ENCODE measurements around the gene TRIM16. TPM values are rescaled to one million over a fixed set of nuclear protein-coding genes. Genes with fewer than 3 reads are reported as not detected.
"Not testable (repeated sequence)": the region's sequence is repeated elsewhere in the genome, so short reads cannot be mapped to it uniquely, and the experiment has no call there.

Gene TRIM16
- total RNA-seq, 1 experiment from 2014 or later = 10.9 TPM

GRCh38 chr17:15699937-15700336 lies 15.8 kb upstream of the TRIM16 start:
- Histone ChIP-seq H3K36me3 (ENCODE audit: insufficient read depth, low read length) (peaks cover 11% of the 10 kb centered on the region), H3K4me3 (ENCODE audit: low read length) (peak overlapping the region; percentile 71), H3K4me2 (ENCODE audit: low read depth, low read length, poor library complexity, severe bottlenecking) (peak overlapping the region; percentile 73), H2AFZ (ENCODE audit: low read length) (0 out of 2 replicates have a peak overlapping the region, but pooled peaks have one; percentile 56), H3K9ac (ENCODE audit: low read length) (peak overlapping the region; percentile 77)
- H3K9me3 ChIP-seq (ENCODE audit: low read length); H3K27ac ChIP-seq (ENCODE audit: low read length); H3K4me1 ChIP-seq (ENCODE audit: low read length); H4K20me1 ChIP-seq (ENCODE audit: insufficient read depth, low read depth, low read length); H3K79me2 ChIP-seq (ENCODE audit: low read length); H3K9me2 ChIP-seq (replicated peaks; ENCODE audit: insufficient read depth, low read length); H3K27me3 ChIP-seq (ENCODE audit: low read length); DNase-seq: not testable (repeated sequence)

DNA sequence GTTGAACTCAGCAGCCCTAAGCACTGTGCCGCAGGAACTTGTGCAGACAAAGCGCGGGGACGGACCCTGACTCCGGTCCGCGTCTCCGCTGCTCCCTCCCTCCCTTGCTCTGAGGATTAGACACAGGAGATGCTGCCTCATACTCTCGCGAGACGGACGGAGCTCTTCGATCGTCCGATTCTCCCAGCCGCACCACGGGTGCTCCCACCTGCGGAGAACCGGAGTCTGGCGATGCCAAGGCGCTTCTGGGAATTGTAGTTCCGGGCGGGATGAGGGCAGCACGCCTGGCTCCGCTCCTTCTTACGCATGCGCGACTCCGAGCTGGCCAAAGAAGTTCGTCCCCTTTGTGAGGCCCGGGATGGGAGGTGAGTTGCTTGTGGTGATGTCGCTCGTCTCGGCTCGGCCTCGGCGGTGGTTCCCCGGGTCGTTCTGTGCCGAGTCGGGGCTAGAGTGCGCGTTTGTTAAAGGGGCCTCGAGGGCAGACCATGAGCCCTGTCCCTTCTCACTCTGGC lies 15.4 kb upstream of the TRIM16 start, which contains the start of gene ZNF286A:
ZNF286A (plus strand) TSS at position 340 of the 512 bp plus-strand sequence. CDS start 578 bp downstream, outside the sequence.
- H4K20me1 ChIP-seq (ENCODE audit: insufficient read depth, low read depth, low read length) = not testable (repeated sequence)

GRCh38 chr17:15698967-15699366 lies 14.9 kb upstream of the TRIM16 start:
- H3K9me3 ChIP-seq (ENCODE audit: low read length); H4K20me1 ChIP-seq (ENCODE audit: insufficient read depth, low read depth, low read length); DNase-seq; H3K36me3 ChIP-seq (ENCODE audit: insufficient read depth, low read length); H3K27me3 ChIP-seq (ENCODE audit: low read length); H3K27ac ChIP-seq (ENCODE audit: low read length); H3K9me2 ChIP-seq (replicated peaks; ENCODE audit: insufficient read depth, low read length); H3K79me2 ChIP-seq (ENCODE audit: low read length); H3K4me1 ChIP-seq (ENCODE audit: low read length): not testable (repeated sequence)
- H3K4me3 ChIP-seq (ENCODE audit: low read length) = peak overlapping the region; percentile 71
- H3K4me2 ChIP-seq (ENCODE audit: low read depth, low read length, poor library complexity, severe bottlenecking) = peak overlapping the region; percentile 73
- H3K9ac ChIP-seq (ENCODE audit: low read length) = peak overlapping the region; percentile 77
- peak overlapping the region; percentile 50; the same call in 1 of the 2 replicates for H2AFZ ChIP-seq (ENCODE audit: low read length)

More for the DNA sequence above, 15.4 kb upstream of the TRIM16 start, which contains the start of gene ZNF286A:
- not testable (repeated sequence) for H3K36me3 ChIP-seq (ENCODE audit: insufficient read depth, low read length); H3K27ac ChIP-seq (ENCODE audit: low read length); H3K27me3 ChIP-seq (ENCODE audit: low read length); H3K4me1 ChIP-seq (ENCODE audit: low read length); H3K9me3 ChIP-seq (ENCODE audit: low read length); H3K9me2 ChIP-seq (replicated peaks; ENCODE audit: insufficient read depth, low read length); H3K79me2 ChIP-seq (ENCODE audit: low read length)
- H3K4me3 ChIP-seq (ENCODE audit: low read length) = peak within 1 kb of the TSS; percentile 71
- H3K9ac ChIP-seq (ENCODE audit: low read length) = peak within 1 kb of the TSS; percentile 77
- H2AFZ ChIP-seq (ENCODE audit: low read length) = peak within 1 kb of the TSS; percentile 56; the same call in 1 of the 2 replicates
- DNase-seq = peak; percentile 99
- H3K4me2 ChIP-seq (ENCODE audit: low read depth, low read length, poor library complexity, severe bottlenecking) = peak within 1 kb of the TSS; percentile 73

DNA sequence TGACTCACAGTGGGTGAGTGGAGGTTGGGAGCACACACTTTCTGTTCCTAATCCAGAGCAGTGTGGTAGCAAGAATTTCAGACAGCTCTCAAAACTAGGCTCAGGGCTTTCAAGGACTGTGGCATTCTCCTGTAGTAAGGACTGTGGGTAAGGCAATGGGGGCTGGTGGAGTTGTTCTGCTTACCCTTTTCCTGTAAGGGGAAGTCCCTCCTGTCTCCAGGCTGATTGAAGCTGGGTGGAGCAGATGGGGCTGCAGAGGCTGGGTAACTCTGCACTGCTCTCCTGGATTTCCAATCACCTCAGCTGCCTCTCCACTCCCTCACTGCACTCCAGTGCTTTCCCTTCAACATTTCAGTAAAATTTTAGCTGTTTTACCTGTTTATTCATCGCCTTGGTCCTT lies 3.4 kb upstream of the TRIM16 start:
- H3K4me1 ChIP-seq (ENCODE audit: low read length) = peaks cover 11% of the 10 kb centered on the region
- not testable (repeated sequence) for H3K27me3 ChIP-seq (ENCODE audit: low read length); DNase-seq; H3K79me2 ChIP-seq (ENCODE audit: low read length); H3K9me2 ChIP-seq (replicated peaks; ENCODE audit: insufficient read depth, low read length); H3K9ac ChIP-seq (ENCODE audit: low read length); H2AFZ ChIP-seq (ENCODE audit: low read length); H3K36me3 ChIP-seq (ENCODE audit: insufficient read depth, low read length); H4K20me1 ChIP-seq (ENCODE audit: insufficient read depth, low read depth, low read length); H3K27ac ChIP-seq (ENCODE audit: low read length); H3K4me2 ChIP-seq (ENCODE audit: low read depth, low read length, poor library complexity, severe bottlenecking); H3K4me3 ChIP-seq (ENCODE audit: low read length); H3K9me3 ChIP-seq (ENCODE audit: low read length)

- peak overlapping the region; percentile 79 for H3K9ac ChIP-seq (ENCODE audit: low read length)
- H2AFZ ChIP-seq (ENCODE audit: low read length) = not testable (repeated sequence)
- peak overlapping the region; percentile 82 for H3K4me3 ChIP-seq (ENCODE audit: low read length)
These were observed 976 bp downstream of the TRIM16 start for GRCh38 chr17:15683135-15683534.

DNA sequence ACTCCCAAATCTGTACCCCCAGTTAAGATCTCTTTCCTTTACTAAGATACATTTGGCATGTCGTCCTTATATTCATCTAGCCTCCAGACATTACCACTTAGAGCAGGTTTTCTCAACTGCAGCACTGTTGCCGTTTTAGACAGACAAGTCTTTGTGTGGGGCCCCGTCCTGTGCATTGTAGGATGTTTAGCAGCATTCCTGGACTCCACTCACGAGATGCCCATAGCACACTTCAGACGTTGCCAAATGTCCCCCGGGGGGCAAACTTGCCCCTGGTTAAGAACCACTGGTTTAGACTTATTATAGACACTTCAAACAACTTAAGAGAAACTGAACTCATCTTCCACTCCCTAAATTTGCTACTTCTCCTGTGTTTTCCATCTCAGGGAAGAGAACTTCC lies 8.1 kb downstream of the TRIM16 start:
- H3K4me3 ChIP-seq (ENCODE audit: low read length); H3K27ac ChIP-seq (ENCODE audit: low read length); H4K20me1 ChIP-seq (ENCODE audit: insufficient read depth, low read depth, low read length); H3K9ac ChIP-seq (ENCODE audit: low read length); H3K4me2 ChIP-seq (ENCODE audit: low read depth, low read length, poor library complexity, severe bottlenecking); H3K9me3 ChIP-seq (ENCODE audit: low read length); H3K27me3 ChIP-seq (ENCODE audit: low read length); H3K79me2 ChIP-seq (ENCODE audit: low read length); H3K4me1 ChIP-seq (ENCODE audit: low read length); DNase-seq; H3K9me2 ChIP-seq (replicated peaks; ENCODE audit: insufficient read depth, low read length); H2AFZ ChIP-seq (ENCODE audit: low read length); H3K36me3 ChIP-seq (ENCODE audit: insufficient read depth, low read length): not testable (repeated sequence)

More at GRCh38 chr17:15683135-15683534, 976 bp downstream of the TRIM16 start:
- H3K9me2 ChIP-seq (replicated peaks; ENCODE audit: insufficient read depth, low read length); H3K79me2 ChIP-seq (ENCODE audit: low read length); H3K27me3 ChIP-seq (ENCODE audit: low read length); H3K36me3 ChIP-seq (ENCODE audit: insufficient read depth, low read length); H4K20me1 ChIP-seq (ENCODE audit: insufficient read depth, low read depth, low read length); DNase-seq; H3K9me3 ChIP-seq (ENCODE audit: low read length); H3K27ac ChIP-seq (ENCODE audit: low read length): not testable (repeated sequence)
- Histone ChIP-seq H3K4me2 (ENCODE audit: low read depth, low read length, poor library complexity, severe bottlenecking) (peak overlapping the region; percentile 75), H3K4me1 (ENCODE audit: low read length) (peaks cover 14% of the 10 kb centered on the region)

GRCh38 chr17:15674640-15675039 lies 9.5 kb downstream of the TRIM16 start:
- not testable (repeated sequence) for H4K20me1 ChIP-seq (ENCODE audit: insufficient read depth, low read depth, low read length); H3K27ac ChIP-seq (ENCODE audit: low read length); H3K36me3 ChIP-seq (ENCODE audit: insufficient read depth, low read length); H3K4me3 ChIP-seq (ENCODE audit: low read length); H2AFZ ChIP-seq (ENCODE audit: low read length); H3K79me2 ChIP-seq (ENCODE audit: low read length); H3K9me3 ChIP-seq (ENCODE audit: low read length); H3K9ac ChIP-seq (ENCODE audit: low read length); DNase-seq; H3K27me3 ChIP-seq (ENCODE audit: low read length); H3K4me2 ChIP-seq (ENCODE audit: low read depth, low read length, poor library complexity, severe bottlenecking); H3K4me1 ChIP-seq (ENCODE audit: low read length); H3K9me2 ChIP-seq (replicated peaks; ENCODE audit: insufficient read depth, low read length)

- H3K27me3 ChIP-seq (ENCODE audit: low read length); H3K36me3 ChIP-seq (ENCODE audit: insufficient read depth, low read length): not testable (repeated sequence)
These were observed 14.6 kb downstream of the TRIM16 start for GRCh38 chr17:15669526-15669925.

DNA sequence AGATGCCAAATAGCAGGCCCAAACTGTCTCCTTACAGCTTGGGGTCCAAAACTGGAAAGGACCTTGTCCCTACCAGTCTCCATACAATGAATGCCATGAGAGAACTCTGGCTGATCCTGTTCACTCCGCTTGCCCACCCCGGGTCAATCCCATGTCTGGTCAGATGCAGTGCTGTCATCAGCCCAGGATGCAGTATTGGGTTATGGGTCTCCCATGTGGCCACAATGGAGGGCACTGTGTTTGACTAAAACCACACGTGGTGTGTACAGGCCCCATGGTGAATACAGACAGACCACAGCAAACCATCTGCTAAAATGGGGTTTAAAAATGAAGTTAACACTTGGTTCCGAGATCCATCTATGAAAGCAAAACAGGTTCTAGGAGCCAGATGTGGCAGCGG lies 20.4 kb downstream of the TRIM16 start:
- Histone ChIP-seq H3K79me2 (ENCODE audit: low read length) (no peaks in the 10 kb centered on the region), H3K4me1 (ENCODE audit: low read length) (no peaks in the 10 kb centered on the region), H2AFZ (ENCODE audit: low read length) (no peak overlapping the region), H3K27me3 (ENCODE audit: low read length) (no peaks in the 10 kb centered on the region), H3K4me3 (ENCODE audit: low read length) (no peak overlapping the region), H3K9ac (ENCODE audit: low read length) (no peak overlapping the region), H3K9me3 (ENCODE audit: low read length) (no peaks in the 10 kb centered on the region), H3K27ac (ENCODE audit: low read length) (no peak overlapping the region), H3K9me2 (replicated peaks; ENCODE audit: insufficient read depth, low read length) (no peaks in the 10 kb centered on the region), H3K4me2 (ENCODE audit: low read depth, low read length, poor library complexity, severe bottlenecking) (no peak overlapping the region), H3K36me3 (ENCODE audit: insufficient read depth, low read length) (no peaks in the 10 kb centered on the region), H4K20me1 (ENCODE audit: insufficient read depth, low read depth, low read length) (no peaks in the 10 kb centered on the region)
- no peak for DNase-seq

More at GRCh38 chr17:15669526-15669925, 14.6 kb downstream of the TRIM16 start:
- not testable (repeated sequence) for H3K4me2 ChIP-seq (ENCODE audit: low read depth, low read length, poor library complexity, severe bottlenecking); DNase-seq; H3K79me2 ChIP-seq (ENCODE audit: low read length); H4K20me1 ChIP-seq (ENCODE audit: insufficient read depth, low read depth, low read length); H2AFZ ChIP-seq (ENCODE audit: low read length); H3K4me1 ChIP-seq (ENCODE audit: low read length); H3K9ac ChIP-seq (ENCODE audit: low read length); H3K9me3 ChIP-seq (ENCODE audit: low read length); H3K27ac ChIP-seq (ENCODE audit: low read length); H3K4me3 ChIP-seq (ENCODE audit: low read length); H3K9me2 ChIP-seq (replicated peaks; ENCODE audit: insufficient read depth, low read length)
